Measurements from ENCODE around the gene RANBP1. TPM values are rescaled to one million over a fixed set of nuclear protein-coding genes. Genes with fewer than 3 reads are reported as not detected.

RANBP1 gene
- total RNA-seq, 1 donor from 2014 or later = 144 TPM

DNA sequence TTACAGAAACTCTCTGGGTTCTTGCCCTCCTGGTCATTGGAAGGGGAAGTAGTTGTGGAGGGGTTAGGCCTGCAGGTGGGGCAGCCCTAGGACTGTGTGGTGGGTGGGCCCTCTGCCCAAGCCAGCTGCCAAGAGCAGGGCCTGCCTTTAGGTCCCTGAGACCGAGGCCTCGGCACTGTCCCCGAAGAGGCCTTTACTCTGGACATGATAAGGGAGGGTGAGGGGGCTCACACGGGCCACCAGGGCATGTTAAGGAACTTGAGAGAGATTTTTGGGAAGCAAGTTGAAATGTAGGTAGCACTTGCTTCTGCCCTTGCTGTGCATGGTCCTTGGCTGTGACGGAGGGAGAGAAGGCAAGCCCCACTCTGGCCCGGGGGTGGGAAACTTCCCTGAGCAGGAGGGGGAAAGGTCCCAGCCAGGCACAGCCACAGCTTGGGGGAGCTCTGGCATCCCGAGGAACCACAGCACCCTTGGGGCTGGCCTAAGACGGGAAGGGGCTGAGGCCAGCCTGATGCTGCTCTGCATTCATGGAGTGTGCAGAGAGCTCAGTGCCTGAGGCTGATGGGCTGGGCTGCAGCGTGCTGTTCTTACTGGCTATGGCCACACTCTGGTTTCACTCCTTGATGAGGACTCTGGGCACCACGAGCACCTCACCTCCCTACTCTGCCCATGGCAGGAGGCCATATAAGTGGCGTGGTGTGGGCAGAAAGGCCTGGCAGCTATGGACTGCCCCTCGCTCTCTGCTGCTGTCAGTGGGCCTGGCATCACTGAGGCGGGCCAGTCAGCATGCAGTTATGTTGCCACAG is 7.8 kb upstream of the RANBP1 start:
- TF ChIP-seq, protein P1, sequence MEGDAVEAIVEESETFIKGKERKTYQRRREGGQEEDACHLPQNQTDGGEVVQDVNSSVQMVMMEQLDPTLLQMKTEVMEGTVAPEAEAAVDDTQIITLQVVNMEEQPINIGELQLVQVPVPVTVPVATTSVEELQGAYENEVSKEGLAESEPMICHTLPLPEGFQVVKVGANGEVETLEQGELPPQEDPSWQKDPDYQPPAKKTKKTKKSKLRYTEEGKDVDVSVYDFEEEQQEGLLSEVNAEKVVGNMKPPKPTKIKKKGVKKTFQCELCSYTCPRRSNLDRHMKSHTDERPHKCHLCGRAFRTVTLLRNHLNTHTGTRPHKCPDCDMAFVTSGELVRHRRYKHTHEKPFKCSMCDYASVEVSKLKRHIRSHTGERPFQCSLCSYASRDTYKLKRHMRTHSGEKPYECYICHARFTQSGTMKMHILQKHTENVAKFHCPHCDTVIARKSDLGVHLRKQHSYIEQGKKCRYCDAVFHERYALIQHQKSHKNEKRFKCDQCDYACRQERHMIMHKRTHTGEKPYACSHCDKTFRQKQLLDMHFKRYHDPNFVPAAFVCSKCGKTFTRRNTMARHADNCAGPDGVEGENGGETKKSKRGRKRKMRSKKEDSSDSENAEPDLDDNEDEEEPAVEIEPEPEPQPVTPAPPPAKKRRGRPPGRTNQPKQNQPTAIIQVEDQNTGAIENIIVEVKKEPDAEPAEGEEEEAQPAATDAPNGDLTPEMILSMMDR (IDR thresholded peaks at IDR 0.05; ENCODE audit: partially characterized antibody, unreplicated experiment) = no peak
- Mint-ChIP-seq H3K4me1 (ENCODE audit: low read depth, unreplicated experiment) (peaks cover 32% of the 10 kb centered on the region), H3K9me3 (ENCODE audit: unreplicated experiment) (peaks cover 8% of the 10 kb centered on the region), H3K36me3 (ENCODE audit: unreplicated experiment) (peaks cover 6% of the 10 kb centered on the region), H3K4me3 (ENCODE audit: unreplicated experiment) (peak overlapping the region; percentile 20), H3K27ac (ENCODE audit: unreplicated experiment) (peak overlapping the region; percentile 69), H3K27me3 (ENCODE audit: unreplicated experiment) (peaks cover 19% of the 10 kb centered on the region)
- peak; percentile 14 for DNase-seq

DNA sequence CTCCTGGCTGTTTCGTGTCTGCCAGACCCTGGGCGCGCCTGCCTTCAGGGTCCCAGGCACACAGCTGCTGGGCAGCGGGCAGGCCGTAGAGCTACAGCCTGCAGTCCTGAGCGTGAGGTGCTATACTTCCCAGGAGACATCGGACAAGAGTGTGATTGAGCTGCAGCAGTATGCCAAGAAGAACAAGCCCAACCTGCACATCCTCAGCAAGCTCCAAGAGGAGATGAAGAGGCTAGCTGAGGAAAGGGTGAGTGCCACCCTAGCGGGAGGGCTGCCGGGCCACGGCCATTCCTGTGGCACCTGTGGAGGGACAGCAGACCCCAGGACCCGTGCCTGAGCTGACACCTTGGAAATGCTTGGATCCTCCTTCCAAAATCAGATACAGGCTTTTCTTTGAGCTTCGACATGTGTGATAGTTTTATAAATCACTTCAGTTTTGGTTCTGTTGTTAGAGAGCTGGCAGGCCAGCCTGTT is 7.1 kb upstream of the RANBP1 start:
- TF ChIP-seq, protein P1 (IDR thresholded peaks at IDR 0.05; ENCODE audit: partially characterized antibody, unreplicated experiment) = no peak
- DNase-seq = peak; percentile 12
- Mint-ChIP-seq H3K36me3 (ENCODE audit: unreplicated experiment) (no peaks in the 10 kb centered on the region), H3K4me1 (ENCODE audit: low read depth, unreplicated experiment) (peaks cover 26% of the 10 kb centered on the region), H3K4me3 (ENCODE audit: unreplicated experiment) (no peak overlapping the region), H3K27ac (ENCODE audit: unreplicated experiment) (peak overlapping the region; percentile 67), H3K27me3 (ENCODE audit: unreplicated experiment) (peaks cover 16% of the 10 kb centered on the region), H3K9me3 (ENCODE audit: unreplicated experiment) (peaks cover 6% of the 10 kb centered on the region)

DNA sequence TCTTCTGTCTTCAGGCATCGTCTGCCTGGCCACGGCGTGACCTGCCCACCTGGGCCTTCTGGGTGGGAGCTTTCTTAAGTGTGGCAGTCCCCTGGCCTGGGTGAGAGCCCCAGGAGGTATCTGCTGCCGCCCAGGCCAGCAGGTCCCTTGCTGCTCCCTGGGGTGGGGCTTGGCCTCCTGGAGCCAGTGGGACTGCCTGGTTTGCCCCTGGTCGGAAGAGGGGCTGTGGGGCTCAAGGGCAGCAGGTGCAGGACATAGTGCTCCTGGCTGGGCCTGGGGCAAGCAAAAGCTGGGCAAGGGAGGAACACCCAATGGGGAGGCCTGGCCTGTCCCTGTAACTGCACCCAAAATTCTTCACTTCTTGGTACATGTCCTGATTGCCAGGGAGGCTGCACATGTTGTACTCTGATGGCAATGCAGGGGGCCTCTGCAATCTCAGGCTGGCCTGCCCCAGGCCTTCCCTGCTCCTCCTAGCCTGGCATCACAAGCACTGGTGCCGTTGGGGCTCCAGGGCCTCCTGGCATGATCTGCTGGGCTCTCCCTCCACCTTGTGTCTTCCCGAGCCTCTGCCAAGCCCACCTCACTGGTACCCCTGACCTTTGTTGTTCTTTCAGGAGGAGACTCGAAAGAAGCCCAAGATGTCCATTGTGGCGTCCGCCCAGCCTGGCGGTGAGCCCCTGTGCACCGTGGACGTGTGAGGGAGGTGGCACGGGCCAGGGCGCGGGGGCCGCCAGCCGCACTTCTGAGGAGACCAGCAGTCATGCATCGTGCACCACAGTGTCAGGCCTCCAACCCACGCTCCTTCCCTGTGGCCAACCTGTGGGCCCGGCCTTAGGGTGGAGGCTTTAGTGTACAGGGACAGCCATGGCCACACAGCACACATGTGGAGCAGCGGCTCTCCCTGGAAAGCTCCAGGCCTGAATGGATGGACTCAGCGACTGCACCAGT is 6.2 kb upstream of the RANBP1 start:
- H3K9me3 Mint-ChIP-seq (ENCODE audit: unreplicated experiment) = peaks cover 6% of the 10 kb centered on the region
- no peak overlapping the region for H3K27ac Mint-ChIP-seq (ENCODE audit: unreplicated experiment)
- no peaks in the 10 kb centered on the region for H3K36me3 Mint-ChIP-seq (ENCODE audit: unreplicated experiment)

DNA sequence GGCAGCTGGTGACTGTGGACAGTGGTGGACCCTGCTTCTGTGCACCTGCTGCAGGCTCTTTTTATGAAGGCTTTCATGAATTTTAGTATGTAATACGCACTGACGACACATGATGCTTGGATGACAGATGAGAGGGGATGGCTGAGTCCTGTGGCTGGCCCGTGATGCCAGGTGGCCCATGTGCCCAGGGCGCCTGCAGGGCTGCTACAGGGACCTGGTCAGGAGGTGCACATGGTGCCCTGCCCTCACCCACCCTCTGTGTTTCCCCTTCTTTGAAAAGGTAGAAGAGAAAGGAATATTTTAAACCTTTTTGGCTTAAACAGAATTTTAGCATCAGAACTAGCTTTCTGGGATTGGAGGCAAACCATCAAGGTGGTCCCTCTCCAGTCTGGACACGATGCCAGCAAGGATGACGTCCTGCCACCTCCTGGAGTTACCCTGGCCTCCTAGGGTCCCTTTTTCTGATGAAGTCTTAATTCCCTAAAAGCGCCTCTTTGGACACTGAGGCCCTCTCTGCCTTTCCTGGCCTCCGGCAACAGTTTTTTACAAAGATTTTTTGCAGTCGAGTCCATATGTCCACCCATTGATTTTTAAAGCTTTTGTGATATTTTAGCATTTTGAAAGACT is 5.4 kb upstream of the RANBP1 start:
- H3K4me1 Mint-ChIP-seq (ENCODE audit: low read depth, unreplicated experiment) = peaks cover 15% of the 10 kb centered on the region
- H3K4me3 Mint-ChIP-seq (ENCODE audit: unreplicated experiment) = no peak overlapping the region
- TF ChIP-seq, protein P1 (IDR thresholded peaks at IDR 0.05; ENCODE audit: partially characterized antibody, unreplicated experiment) = no peak
- H3K27ac Mint-ChIP-seq (ENCODE audit: unreplicated experiment) = peak overlapping the region; percentile 80
- peaks cover 3% of the 10 kb centered on the region for H3K9me3 Mint-ChIP-seq (ENCODE audit: unreplicated experiment)
- H3K27me3 Mint-ChIP-seq (ENCODE audit: unreplicated experiment) = peaks cover 21% of the 10 kb centered on the region
- peak; percentile 8 for DNase-seq
- H3K36me3 Mint-ChIP-seq (ENCODE audit: unreplicated experiment) = no peaks in the 10 kb centered on the region

More for the DNA sequence above, 6.2 kb upstream of the RANBP1 start:
- peak; percentile 15 for DNase-seq
- TF ChIP-seq, protein P1 (IDR thresholded peaks at IDR 0.05; ENCODE audit: partially characterized antibody, unreplicated experiment) = no peak
- H3K4me1 Mint-ChIP-seq (ENCODE audit: low read depth, unreplicated experiment) = peaks cover 21% of the 10 kb centered on the region
- no peak overlapping the region for H3K4me3 Mint-ChIP-seq (ENCODE audit: unreplicated experiment)
- H3K27me3 Mint-ChIP-seq (ENCODE audit: unreplicated experiment) = peaks cover 19% of the 10 kb centered on the region

Measured in glutamatergic neuron (in vitro differentiated cells).